G401 (cell line): ENCODE measurements around the gene RNF208. TPM values are rescaled to one million over a fixed set of nuclear protein-coding genes. Genes with fewer than 3 reads are reported as not detected.

Experiments used
- DNase-seq: peaks from one replicate; pipeline ENCODE4 v3.0.0-alpha.2; 2015; ENCODE audit warnings: low spot score
- in situ Hi-C: cut with HindIII; loops from 2 replicates; pipeline ENCODE4 v1.10.0; 2016; ENCODE audit warnings: low sequenced_read_pairs, mixed read lengths
- total RNA-seq: library from RNA; depleted of rRNA; stranded (reverse); fragments of >200 nt; shearing (Covaris generic); gene quantifications from 2 replicates; pipeline ENCODE4 v1.2.3, GENCODE V29; 2014

The RNF208 gene
- total RNA-seq, 1 experiment from 2014 or later, result not detected

- peak; percentile 87 for DNase-seq
- in situ Hi-C loops, result no loop called here
Observed at GRCh38 chr9:137198902-137199283, 23.1 kb downstream of the RNF208 start.

- in situ Hi-C loops, result no loop called here
- peak; percentile 68 for DNase-seq
Observed at GRCh38 chr9:137198051-137198901, 23.8 kb downstream of the RNF208 start.

GRCh38 chr9:137195525-137196220 lies 26.4 kb downstream of the RNF208 start:
- DNase-seq, result peak; percentile 30
- in situ Hi-C loops, result no loop called here

- peak; percentile 40 for DNase-seq
- in situ Hi-C loops, result no loop called here
Observed at GRCh38 chr9:137194909-137195308, 27.1 kb downstream of the RNF208 start.

- in situ Hi-C loops, result no loop called here
- no peak for DNase-seq
Observed at GRCh38 chr9:137194388-137194787, 27.7 kb downstream of the RNF208 start.

GRCh38 chr9:137193771-137194170 lies 28.3 kb downstream of the RNF208 start:
- no peak for DNase-seq
- in situ Hi-C loops, result no loop called here

- DNase-seq, result no peak
- in situ Hi-C loops, result no loop called here
Observed at GRCh38 chr9:137192859-137193258, 29.2 kb downstream of the RNF208 start.

GRCh38 chr9:137192448-137192780 lies 29.6 kb downstream of the RNF208 start:
- DNase-seq, result no peak
- in situ Hi-C loops, result no loop called here

GRCh38 chr9:137191691-137192447 lies 30.2 kb downstream of the RNF208 start:
- DNase-seq, result peak; percentile 44
- in situ Hi-C loops, result no loop called here

- DNase-seq, result no peak
- in situ Hi-C loops, result no loop called here
Observed at GRCh38 chr9:137191245-137191644, 30.8 kb downstream of the RNF208 start.

- no peak for DNase-seq
- in situ Hi-C loops, result no loop called here
Observed at GRCh38 chr9:137190315-137190856, 31.7 kb downstream of the RNF208 start.

- in situ Hi-C loops, result no loop called here
Observed at GRCh38 chr9:137189297-137190295, 32.4 kb downstream of the RNF208 start.

GRCh38 chr9:137188490-137189296 lies 33.3 kb downstream of the RNF208 start, which contains the start of the genes ANAPC2 and SSNA1:
ANAPC2 (minus strand) TSS chr9:137188560; CDS start chr9:137188532, 28 bp downstream.
SSNA1 (plus strand) TSS chr9:137188676; CDS start chr9:137188727, 51 bp downstream.
- DNase-seq, result peak; percentile 82
- in situ Hi-C loops, result no loop called here

More at GRCh38 chr9:137189297-137190295, 32.4 kb downstream of the RNF208 start:
- DNase-seq, result no peak

- no peak for DNase-seq
- in situ Hi-C loops, result no loop called here
Observed at GRCh38 chr9:137188086-137188489, 34.0 kb downstream of the RNF208 start.

GRCh38 chr9:137187386-137187785 lies 34.7 kb downstream of the RNF208 start:
- no peak for DNase-seq
- in situ Hi-C loops, result no loop called here

- no peak for DNase-seq
- in situ Hi-C loops, result no loop called here
Observed at GRCh38 chr9:137186385-137186784, 35.7 kb downstream of the RNF208 start.

GRCh38 chr9:137185921-137186320 lies 36.1 kb downstream of the RNF208 start:
- no peak for DNase-seq
- in situ Hi-C loops, result no loop called here
